HG03558 (cell line): ENCODE measurements around the gene PRAMEF13.
"Not testable (repeated sequence)": the region's sequence is repeated elsewhere in the genome, so short reads cannot be mapped to it uniquely, and the experiment has no call there.

Source experiments
- ATAC-seq: cut with Tn5 transposase; IDR thresholded peaks from one replicate; pipeline ENCODE4 v1.9.1; 2021; ENCODE audit warnings: moderate number of reproducible peaks; ENCODE audit not compliant: unreplicated experiment; ENCODE audit errors: extremely low read depth

PRAMEF13 gene, protein sequence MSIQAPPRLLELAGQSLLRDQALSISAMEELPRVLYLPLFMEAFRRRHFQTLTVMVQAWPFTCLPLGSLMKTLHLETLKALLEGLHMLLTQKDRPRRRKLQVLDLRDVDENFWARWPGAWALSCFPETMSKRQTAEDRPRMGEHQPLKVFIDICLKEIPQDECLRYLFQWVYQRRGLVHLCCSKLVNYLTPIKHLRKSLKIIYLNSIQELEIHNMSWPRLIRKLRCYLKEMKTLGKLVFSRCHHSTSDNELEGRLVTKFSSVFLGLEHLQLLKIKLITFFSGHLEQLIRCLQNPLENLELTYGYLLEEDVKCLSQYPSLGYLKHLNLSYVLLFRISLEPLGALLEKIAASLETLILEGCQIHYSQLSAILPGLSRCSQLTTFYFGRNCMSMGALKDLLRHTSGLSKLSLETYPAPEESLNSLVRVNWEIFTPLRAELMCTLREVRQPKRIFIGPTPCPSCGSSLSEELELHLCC

DNA sequence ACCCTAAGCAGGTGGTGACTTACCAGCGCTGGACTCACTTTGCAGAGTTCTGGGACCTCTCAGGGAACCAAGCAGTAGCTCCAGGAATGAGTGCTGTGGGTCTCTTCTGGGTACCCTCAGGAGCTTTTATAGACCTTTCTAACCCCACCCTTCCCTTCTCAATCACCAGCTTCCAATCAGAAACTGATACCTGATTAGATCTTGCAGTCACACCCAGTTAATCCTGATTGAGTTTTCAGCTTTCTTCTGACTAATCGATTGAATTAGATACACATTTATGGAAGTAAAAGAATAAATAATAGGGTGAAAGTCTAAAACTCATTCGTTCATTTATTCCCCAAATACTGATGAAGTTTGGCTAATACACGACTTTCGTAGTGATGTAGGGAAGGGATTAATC is at the start of gene PRAMEF13:
TSS of gene PRAMEF13 (minus strand) at position 101 of the 400 bp plus-strand sequence. CDS start 1,820 bp downstream, outside the sequence.
- ATAC-seq, result not testable (repeated sequence)

DNA sequence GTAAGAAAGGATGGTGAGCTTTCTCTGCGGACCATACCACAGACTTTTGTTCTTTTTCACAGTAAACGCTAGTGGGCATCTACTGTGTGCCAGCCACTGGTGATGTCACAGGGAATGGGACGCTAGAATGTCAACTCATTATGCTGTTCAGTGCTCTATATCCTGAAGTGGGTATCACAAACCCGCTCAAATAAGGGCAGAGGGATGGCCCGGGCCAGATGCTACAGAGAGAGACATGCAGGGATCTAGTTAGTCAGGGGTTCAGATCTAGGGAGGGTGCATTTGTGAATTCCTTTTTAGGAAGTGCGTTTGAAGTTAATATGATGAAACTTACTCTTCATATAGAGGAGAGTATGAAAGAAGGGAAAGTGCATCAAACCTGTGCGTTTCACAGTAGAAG is 45.9 kb upstream of the PRAMEF13 start:
- not testable (repeated sequence) for ATAC-seq

DNA sequence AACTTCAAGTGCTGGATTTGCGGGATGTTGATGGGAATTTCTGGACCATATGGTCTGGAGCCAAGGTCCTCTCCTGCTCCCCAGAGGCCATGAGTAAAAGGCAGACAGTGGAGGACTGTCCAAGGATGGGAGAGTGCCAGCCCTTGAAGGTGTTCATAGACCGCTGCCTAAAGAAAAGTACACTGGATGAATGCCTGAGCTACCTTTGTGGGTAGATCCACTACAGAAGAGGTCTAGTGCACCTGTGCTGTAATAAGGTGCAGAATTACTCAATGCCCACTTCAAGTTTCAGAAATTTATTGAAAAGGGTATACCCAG is 45.3 kb upstream of the PRAMEF13 start:
- ATAC-seq, result not testable (repeated sequence)

DNA sequence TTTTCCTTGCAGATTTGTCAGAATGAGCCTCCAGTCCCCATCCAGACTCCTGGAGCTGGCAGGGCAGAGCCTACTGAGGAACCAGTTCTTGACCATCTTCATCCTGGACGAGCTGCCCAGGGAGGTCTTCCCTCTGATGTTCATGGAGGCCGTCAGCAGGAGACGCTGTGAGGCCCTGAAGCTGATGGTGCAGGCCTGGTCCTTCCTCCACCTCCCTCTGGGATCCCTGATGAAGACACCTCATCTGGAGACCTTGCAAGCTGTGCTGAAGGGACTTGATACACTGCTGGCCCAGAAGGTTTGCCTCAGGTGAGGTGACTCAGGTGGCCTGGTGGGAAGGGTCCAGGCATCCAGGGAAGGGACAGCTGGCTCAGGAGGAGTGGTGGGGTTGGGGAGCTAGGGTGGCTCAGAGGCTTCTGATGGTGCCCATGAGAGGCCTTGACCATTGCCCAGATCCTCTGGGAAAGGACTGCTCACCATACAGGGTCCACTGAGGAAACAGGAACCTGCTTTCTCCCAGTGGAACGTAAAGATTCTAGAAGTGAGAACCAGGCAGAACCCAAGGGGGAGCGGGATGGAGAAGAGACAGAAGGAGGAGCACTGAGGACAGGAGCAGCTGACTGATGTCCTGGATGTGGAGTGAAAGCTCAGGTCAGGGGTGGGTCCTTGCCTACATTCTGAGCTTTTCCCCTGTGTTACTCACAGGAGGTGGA is 44.8 kb upstream of the PRAMEF13 start:
- ATAC-seq, result not testable (repeated sequence)

DNA sequence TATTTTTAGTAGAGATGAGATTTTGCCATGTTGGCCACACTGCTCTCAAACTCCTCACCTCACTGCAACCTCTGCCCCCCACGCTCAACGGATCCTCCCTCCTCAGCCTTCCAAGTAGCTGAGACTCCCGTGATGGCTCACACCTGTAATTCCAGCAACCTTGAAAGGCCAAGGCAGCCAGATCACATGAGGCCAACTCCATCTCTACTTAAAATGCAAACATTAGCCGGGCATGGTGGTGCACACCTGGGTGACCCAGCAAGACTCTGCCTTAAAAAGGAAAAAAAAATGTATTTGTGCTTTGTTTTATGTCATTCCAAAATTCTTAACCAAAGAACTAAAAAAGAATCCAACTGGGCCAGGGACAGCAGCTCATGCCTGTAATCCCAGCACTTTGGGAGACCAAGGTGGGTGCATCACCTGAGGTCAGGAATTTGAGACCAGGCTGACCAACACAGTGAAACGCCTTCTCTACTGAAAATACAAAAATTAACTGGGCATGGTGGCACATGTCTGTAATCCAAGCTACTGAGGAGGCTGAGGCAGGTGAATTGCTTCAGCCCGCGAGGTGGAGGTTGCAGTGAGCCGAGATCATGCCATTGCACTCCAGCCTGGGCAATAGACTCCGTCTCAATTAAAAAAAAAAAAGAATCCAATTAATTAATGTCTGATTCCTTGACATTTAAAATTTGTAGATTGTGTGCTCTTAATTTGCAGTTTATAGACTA is 42.5 kb upstream of the PRAMEF13 start:
- ATAC-seq, result not testable (repeated sequence)

DNA sequence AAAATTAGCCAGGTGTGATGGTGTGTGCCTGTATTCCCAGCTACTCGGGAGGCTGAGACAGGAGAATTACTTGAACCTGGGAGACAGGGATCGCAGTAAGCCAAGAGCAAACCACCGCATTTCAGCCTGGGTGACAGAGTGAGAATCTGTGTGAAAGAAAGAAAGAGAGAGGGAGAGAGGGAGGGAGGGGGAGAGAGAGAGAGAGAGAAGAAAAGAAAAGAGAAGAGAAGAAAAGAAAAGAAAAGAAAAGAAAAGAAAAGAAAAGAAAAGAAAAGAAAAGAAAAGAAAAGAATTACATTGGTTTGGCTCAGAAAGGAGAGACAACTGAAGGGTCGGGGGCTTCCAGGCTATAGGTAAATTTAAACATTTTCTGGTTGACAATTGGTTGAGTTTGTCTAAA is 38.4 kb upstream of the PRAMEF13 start:
- ATAC-seq, result not testable (repeated sequence)

DNA sequence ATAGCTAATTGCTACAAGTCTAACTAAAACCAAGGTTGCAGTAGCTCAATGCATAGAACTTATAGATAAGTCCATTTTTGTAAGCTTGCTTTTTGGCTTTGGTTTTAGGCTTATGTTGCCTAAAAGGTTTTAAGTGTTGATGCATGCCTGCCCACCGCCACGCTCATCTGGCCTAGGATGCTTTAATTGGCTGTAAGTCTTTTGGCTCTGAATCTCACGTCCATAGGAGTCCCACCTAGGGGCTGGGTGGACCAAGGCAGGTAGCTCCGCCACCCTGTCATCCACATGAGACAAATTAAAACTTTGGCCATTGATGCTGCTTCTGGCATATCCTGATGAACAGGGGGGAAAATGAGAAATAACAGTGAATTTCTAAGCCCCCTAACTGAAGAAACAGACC is 36.4 kb upstream of the PRAMEF13 start:
- not testable (repeated sequence) for ATAC-seq

DNA sequence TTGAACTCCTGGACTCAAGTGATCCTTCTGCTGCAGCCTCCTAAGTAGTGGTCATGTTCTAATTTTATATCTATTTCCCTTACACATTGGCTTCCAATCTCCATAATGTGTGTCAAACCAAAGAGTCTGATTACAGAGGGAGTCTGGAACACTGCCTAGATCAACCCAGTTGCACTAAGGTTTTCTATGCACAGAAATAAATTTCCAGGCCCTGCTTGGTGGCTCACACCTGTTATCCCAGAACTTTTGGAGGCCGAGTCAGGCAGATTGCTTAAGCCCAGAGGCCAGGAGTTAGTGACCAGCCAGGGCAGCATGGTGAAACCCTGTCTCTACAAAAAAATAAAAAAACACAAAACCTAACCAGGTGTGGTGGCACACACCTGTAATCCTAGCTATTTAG is 32.8 kb upstream of the PRAMEF13 start:
- not testable (repeated sequence) for ATAC-seq

DNA sequence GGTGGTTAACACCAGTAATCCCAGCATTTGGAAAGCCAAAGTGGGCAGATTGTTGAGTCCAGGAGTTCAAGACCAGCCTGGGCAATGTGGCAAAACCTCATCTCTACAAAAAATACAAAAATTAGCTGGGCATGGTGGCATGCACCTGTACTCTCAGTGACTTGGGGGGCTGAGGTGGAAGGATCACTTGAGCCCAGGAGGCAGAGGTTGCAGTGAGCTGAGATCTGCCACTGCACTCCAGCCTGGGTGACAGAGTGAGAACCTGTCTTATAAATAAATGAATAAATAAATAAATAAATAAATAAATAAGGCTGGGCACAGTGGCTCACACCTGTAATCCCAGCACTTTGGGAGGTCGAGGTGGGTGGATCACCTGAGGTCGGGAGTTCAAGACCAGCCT is 30.8 kb upstream of the PRAMEF13 start:
- not testable (repeated sequence) for ATAC-seq

DNA sequence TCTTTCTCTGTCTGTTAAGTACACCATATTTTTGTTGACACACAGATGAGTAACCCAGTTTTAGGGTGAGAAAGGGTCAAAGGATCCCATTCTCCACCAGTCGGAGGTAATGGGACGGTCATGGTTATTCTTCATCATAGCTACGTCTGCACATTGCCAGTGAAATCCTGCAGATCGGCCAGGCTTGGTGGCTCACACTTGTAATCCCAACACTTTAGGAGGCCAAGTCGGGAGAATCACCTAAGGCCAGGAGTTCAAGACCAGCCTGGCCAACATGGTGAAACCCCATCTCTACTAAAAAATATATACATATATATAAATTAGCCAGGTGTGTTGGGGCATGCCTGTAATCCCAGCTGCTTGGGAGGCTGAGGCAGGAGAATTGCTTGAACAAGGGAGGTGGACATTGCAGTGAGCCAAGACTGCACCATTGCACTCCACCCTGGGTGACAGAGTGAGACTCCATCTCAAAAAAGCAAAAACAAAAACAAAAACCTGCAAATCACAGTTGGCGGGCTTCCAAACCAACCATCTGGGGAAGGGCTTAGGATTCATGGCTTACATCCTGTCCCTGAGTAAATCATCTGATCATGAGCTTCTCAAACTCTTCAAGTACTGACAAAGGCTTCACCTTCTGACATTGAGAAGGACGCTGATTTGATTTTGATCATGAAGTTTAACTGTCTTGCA is 30.0 kb upstream of the PRAMEF13 start:
- not testable (repeated sequence) for ATAC-seq

DNA sequence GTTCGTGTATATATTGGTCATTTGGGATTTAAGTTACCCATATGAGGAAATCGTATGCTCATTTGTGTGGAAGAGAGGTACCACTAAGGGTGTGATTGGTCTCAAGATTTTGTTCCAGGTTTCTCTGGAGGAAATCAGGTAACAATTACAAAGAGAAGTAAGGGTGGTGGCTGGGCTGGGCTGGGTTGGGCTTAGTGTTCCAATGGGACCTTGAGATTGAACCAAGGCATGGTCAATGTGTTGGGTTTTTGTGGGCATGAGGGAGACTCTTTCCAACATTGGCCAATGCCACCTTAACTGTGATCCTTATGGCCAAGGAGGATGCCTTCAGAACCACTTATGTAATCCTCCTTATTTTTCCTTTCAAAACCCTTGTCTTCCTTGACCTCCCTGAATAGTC is 29.4 kb upstream of the PRAMEF13 start:
- ATAC-seq, result not testable (repeated sequence)

DNA sequence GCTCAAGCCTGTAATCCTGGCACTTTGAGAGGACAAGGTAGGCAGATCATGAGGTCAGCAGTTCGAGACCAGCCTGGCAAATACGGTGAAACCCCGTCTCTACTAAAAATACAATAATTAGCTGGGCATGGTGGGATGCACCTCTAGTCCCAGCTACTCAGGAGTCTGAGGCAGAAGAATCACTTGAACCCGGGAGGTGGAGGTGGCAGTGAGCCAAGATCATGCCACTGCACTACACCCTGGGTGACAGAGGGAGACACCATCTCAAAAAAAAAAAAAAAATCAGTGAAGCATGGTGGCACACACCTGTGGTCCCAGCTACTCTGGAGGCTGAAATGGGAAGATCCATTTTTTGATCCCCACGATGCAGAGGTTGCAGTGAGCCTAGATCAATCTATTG is 28.9 kb upstream of the PRAMEF13 start:
- not testable (repeated sequence) for ATAC-seq

DNA sequence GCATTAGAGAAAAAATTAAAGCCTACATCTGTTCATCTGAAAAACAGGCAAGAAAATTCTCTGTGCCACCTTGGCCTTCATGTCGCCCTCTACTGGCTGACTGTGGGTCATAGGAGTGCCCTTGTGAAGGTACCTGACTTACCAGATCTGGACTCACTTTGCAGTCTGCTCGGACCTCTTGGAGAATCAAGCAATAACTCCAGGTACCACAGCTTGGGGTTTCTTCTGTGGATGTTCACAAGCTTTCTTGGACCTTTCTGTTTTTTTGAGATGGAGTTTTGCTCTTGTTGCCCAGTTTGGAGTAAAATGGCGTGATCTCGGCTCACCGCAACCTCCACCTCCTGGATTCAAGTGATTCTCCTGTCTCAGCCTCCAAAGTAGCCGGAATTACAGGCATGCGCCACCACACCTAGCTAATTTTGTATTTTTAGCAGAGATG is 27.2 kb upstream of the PRAMEF13 start:
- no peak for ATAC-seq

DNA sequence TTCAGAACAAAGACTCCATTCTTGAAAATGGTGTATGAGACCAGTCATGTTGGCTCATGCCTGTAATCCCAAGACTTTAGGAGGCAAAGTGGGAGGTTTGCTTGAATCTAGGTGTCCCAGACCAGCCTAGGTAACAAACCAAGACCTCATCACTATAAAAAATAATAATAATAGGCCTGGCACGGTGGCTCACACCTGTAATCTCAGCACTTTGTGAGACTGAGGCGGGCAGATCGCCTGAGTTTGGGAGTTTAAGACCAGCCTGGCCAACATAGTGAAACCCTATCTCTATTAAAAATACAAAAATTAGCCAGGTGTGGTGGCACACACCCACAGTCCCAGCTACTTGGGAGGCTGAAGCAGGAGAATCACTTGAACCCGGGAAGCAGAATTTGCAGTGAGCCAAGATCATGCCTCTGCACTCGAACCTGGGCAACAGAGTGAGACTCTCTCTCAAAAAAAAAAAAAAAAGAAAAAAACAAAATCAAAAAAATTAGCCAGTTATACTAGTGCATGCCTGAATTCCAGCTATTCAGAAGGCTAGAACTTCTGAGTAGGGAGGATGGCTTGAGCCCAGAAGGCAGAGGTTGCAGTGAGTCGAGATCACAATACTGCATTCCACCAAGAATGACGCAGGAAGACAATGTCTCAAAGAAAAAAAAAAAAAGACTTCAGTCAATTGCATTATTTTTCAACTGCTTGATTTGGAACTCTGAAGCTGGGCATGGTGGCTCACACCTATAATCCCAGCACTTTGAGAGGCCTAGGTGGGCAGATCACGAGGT is 26.3 kb upstream of the PRAMEF13 start:
- ATAC-seq, result not testable (repeated sequence)

DNA sequence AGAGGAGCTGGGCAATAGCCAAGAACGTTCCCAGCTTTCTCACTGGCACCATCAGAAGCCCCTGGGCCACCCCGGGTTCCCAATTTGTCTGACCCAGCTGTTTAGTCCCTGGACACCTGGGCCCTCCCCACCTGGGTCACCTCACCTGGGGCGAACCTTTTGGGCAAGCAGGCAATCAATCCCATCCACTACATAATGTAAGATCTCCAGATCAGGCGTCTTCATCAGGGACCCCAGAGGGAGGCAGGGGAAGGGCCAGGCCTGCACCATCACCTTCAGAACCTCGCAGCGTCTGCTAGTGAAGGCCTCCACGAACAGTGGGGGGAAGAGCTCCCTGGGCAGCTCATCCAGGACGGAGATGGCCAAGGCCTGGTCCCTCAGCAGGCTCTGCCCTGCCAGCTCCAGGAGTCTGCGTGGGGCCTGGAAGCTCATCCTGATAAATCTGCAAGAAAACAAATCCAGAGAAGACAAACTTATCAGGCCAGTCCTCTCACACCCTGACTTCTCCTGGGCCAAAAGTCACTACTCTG is 24.5 kb upstream of the PRAMEF13 start, which contains the start of gene PRAMEF18:
TSS of gene PRAMEF18 (minus strand) at position 480 of the 530 bp plus-strand sequence. CDS start at position 432, 48 bp downstream.
- ATAC-seq, result not testable (repeated sequence)

DNA sequence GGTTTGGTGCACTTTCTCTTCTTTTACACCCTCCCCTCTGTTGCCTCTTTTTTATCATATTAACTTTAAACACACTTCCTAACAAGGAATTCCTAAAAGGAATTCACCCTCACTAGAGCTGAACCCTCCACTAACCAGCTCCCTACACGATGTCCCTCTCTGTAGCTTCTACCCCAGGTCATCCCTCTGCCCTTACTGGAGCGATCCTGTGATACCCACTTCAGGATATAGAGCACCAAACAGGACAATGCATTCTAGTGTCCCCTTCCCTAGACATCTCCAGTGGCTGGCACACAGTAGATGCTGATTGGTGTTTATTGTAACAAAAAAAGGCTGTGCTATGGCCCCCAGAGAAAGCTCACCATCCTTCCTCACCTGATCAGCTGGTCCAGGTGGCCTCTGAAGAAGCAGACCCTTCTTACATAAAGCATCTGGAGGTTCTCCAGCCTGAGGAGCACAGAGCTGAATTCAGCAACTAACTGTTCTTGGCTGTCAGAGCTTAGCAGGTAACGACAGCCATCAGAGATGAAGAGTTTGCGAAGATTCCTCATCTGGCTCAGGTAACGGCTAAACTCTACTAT is 23.4 kb upstream of the PRAMEF13 start:
- ATAC-seq, result no peak

DNA sequence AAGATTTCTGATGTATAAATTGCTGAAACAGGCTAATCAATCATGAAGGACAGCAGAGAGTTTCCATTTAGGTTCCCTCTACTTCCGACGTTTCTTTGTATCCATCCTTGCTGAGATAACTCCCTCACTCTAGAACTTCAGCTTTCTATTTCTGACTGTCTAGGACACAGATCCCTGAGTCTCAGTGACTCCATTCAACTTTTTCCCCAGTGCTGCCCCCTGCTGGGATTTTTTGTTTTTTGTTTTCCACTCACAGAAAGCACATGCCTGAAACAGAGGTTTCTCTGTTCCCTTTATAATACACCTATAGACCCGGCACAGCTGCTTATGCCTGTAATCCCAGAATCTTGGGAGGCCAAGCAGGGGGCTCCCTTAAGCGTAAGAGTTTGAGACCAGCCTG is 21.6 kb upstream of the PRAMEF13 start:
- ATAC-seq, result not testable (repeated sequence)

DNA sequence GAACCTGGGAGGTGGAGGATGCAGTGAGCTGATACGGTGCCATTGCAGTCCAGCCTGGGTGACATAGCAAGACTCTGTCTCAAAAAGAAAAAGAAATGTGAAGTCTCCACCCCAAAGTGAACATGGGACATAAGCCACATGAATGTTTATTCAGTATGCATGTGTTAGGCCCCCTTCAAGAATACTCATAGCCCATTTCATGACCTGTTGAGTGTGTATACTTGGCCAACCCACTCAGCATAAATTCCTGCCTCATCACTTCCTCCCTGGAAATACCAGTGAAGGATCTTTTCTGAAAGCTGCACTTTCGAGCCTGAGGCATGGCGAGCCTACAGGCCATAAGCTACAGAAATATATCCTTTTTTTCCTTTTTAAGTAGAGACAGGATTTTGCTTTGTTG is 18.0 kb upstream of the PRAMEF13 start:
- ATAC-seq, result not testable (repeated sequence)

DNA sequence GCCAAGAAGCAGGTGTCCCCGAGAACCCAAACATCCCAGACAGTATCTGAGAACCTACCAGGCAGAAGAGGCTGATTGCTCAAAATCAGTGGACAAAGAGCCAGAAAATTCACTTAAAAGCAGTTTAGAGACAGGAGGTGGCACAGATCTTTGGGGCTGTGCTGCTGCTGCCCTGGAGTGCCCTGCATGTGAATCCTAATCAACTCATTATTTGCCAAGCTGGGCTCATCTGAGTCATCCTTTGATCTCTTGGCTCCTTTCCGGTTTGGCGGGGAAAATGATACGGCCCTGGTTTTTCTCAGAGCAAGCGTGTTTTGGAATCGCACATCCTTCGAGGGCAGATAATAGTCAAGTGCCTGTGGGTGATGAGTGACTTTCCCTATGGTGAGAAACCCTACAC is 15.4 kb upstream of the PRAMEF13 start:
- ATAC-seq, result not testable (repeated sequence)
